ENCODE results near the gene APELA. TPM values are rescaled to one million over a fixed set of nuclear protein-coding genes. Genes with fewer than 3 reads are reported as not detected.
"Not testable (repeated sequence)": the region's sequence is repeated elsewhere in the genome, so short reads cannot be mapped to it uniquely, and the experiment has no call there.

Gene APELA
- polyA plus RNA-seq, 12 donors: 0.05 to 4.0 (median 0.36) TPM; not detected in 1

GRCh38 chr4:164924670-164925238 lies 47.8 kb downstream of the APELA start:
- DNase-seq: no peak

- DNase-seq: no peak
Observed at GRCh38 chr4:164926301-164926700, 49.3 kb downstream of the APELA start.

- not testable (repeated sequence) for DNase-seq
Observed at GRCh38 chr4:164927101-164927500, 50.1 kb downstream of the APELA start.

- DNase-seq: no peak
Observed at GRCh38 chr4:164930647-164931046, 53.7 kb downstream of the APELA start.

GRCh38 chr4:164931551-164932324 lies 54.8 kb downstream of the APELA start:
- DNase-seq: no peak

GRCh38 chr4:164933244-164933643 lies 56.3 kb downstream of the APELA start:
- DNase-seq: no peak

- no peak for DNase-seq
Observed at GRCh38 chr4:164935363-164935762, 58.4 kb downstream of the APELA start.

- DNase-seq: not testable (repeated sequence)
Observed at GRCh38 chr4:164935865-164936606, 59.1 kb downstream of the APELA start.

- peak; percentile 85 for DNase-seq
Observed at GRCh38 chr4:164937576-164938270, 60.7 kb downstream of the APELA start.

- DNase-seq: no peak
Observed at GRCh38 chr4:164943192-164943591, 66.2 kb downstream of the APELA start.

GRCh38 chr4:164945146-164945545 lies 68.2 kb downstream of the APELA start:
- no peak for DNase-seq

- no peak for DNase-seq
Observed at GRCh38 chr4:164946810-164947209, 69.8 kb downstream of the APELA start.

Other genes with a start within 250 kb of the APELA start
- under 1 TPM in 2 of 12 donors, not detected in 10; 0.05 to 0.06 TPM for gene SMIM31, start 123.0 kb upstream of the APELA start, polyA plus RNA-seq (ENCODE audit: insufficient read length in 12 of 12)
- gene TRIM61, start 100.5 kb downstream of the APELA start, polyA plus RNA-seq (ENCODE audit: insufficient read length in 12 of 12): 1 to 10 TPM in 11 of 12 donors, not detected in 1; 2.2 to 7.7 (median 3.3) TPM
- gene TRIM60, start 154.8 kb downstream of the APELA start, polyA plus RNA-seq (ENCODE audit: insufficient read length in 12 of 12): not detected
- under 1 TPM in 6 of 12 donors, not detected in 6; 0.09 to 0.31 (median 0.16) TPM for gene TRIM75, start 176.7 kb downstream of the APELA start, polyA plus RNA-seq (ENCODE audit: insufficient read length in 12 of 12)
- gene TMEM192, start 235.7 kb downstream of the APELA start, polyA plus RNA-seq (ENCODE audit: insufficient read length in 12 of 12): 10 to 100 TPM in 9 of 12 donors, 1 to 10 TPM in 2, not detected in 1; 8.4 to 16.7 (median 12.8) TPM